GM18861 (cell line): ENCODE results near the gene WWOX.

Source experiments
- ATAC-seq: cut with Tn5 transposase; IDR thresholded peaks from one replicate; pipeline ENCODE4 v1.9.1; 2021; ENCODE audit not compliant: unreplicated experiment

WWOX gene

DNA sequence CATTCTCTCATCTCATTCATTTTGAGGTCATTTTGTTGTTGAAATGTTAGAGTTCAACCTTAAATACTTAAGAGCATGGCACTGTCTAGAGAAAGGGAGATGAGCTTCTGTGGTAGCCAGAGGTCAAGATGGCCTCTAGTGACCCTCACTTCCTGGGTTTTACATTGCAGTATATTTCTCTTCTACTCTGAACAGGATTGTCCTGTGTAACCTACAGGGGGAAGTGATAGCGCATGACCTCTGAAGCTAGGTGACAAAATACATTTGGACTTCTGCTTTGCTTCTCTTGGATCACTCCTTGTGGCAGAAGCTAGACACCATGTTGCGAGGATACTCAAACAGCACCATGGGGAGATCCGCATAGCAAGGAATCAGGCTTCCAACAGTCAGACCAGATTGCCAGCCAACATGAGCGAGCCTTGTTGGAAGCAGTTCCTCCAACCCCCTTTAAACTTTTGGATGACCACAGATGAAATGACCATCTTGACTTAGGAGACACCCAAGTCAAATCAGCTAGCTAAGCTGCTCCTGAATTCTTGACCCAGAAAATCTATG, 752.7 kb downstream of the WWOX start:
- ATAC-seq: no peak

GRCh38 chr16:78862022-78862421, 762.6 kb downstream of the WWOX start:
- ATAC-seq: no peak

GRCh38 chr16:78866521-78866920, 767.1 kb downstream of the WWOX start:
- ATAC-seq: no peak

- no peak for ATAC-seq
Measured at GRCh38 chr16:78869492-78869891, 770.0 kb downstream of the WWOX start.

GRCh38 chr16:78871241-78871640, 771.8 kb downstream of the WWOX start:
- no peak for ATAC-seq

- no peak for ATAC-seq
Measured at GRCh38 chr16:78876671-78877070, 777.2 kb downstream of the WWOX start.

DNA sequence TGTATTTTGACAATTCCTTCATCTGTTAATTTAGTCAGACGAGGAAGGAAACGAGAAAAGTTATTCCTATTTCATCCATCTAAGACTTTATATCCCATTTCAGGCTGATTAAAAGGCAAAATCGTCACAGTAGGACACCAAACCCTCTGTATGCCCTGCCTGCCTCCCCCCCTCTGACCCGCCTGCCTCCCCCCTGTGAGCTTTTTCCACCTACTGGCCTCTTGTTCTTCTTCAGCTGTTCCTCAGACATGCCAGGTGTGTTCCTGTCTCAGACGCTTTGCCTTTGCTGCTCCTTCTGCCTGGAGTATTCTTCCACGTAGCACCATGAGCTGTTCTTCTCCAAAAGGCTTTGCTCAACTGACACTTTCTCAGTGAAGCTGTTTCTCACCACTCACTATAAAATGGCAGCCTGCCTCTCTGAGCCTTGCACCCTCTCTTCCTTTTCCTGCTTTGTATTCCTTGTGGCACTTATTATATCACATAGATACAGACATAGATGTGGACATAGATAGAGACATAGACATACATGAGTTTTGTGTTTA, 777.7 kb downstream of the WWOX start:
- ATAC-seq: no peak

DNA sequence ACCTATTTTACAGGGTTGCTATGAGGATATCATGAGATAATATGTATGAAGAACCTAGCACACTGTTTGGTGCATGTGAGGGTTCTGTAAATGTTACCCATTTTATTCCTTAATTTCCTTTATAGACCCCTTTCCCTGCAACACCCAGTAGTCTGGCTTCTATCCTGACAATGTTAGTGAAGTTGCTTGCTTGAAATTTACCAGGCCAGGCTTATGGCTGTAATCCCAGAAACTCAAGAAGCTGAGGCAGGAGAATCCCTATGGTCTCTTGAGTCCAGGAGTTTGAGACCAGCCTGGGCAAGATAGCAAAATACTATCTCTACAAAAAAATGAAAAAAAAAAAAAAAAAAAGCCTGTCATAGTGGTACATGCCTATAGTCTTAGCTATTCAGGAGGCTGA, 779.1 kb downstream of the WWOX start:
- ATAC-seq: no peak

GRCh38 chr16:78879011-78879410, 779.6 kb downstream of the WWOX start:
- ATAC-seq: no peak

DNA sequence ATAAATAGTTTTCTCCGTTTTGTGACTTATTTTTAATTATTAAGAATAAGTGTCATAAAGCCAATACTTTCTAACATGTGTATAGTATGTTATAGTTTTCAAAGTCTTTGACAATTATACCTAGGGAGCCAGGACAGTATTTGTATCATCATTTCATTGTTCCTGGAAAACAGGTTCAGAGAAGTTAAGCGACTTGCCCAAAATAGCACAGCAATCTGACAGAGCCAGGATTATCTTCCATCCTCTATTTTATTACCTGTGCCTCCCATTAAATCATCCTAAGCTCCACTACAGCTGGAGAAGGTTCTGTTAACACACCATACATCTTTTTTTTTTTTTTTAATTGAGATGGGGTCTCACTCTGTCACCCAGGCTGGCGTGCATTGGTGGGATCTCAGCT, 782.7 kb downstream of the WWOX start:
- no peak for ATAC-seq

DNA sequence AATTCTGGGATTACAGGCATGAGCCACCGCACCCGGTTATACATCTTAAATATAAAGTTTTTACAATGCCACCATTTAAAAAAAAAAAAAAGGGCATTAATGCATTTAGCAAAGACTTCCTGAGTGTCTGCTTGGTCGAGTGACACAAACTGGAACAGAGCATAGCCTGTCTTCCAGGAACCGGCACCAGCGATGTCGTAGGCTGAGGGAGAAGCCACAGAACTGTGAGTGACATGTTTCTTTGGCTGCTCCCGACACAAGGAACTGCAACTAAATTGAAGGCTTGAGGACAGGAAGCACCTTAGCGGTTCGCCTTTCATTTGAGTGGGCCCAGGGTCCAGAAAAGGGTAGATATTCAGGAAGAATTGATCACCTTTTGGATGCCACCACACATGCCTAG, 783.3 kb downstream of the WWOX start:
- ATAC-seq: no peak

DNA sequence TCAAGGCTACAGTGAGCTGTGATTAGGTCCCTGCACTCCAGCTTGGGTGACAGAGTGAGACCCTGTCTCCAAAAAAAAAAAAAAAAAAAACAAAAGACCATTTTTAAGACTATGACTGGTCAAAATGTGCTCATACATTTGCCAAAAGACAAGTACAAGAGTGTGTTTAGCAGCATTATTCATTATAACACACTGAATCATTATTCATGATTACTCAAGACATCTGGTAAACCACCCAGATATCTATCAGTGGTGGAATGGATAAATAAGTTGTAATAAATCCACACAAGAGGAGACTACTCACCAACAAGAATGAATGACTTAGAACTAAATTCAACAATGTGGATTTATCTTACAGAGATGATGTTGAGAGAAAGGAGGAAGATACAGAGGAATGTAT, 784.8 kb downstream of the WWOX start:
- no peak for ATAC-seq

DNA sequence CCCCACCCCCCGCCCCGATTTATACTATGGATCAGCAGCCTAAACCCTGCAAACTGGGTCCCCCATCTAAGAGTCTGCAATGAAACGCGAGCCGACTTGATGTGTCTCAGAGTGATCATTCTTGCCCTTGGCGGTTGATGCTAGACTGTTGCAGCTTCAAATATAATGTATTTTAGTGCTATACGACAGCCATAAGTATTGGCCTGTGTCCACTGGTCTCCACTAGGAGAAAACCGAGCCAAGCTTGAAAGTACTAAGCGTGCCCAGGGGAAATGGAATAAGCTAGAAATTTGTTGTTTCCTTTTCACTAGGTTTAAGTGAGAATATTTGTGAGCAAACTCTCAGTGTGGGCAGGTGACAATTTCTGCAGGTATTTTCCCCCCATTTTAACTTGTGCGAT, 789.9 kb downstream of the WWOX start:
- no peak for ATAC-seq

- ATAC-seq: no peak
Measured at GRCh38 chr16:78890373-78890895, 791.0 kb downstream of the WWOX start.

- no peak for ATAC-seq
Measured at GRCh38 chr16:78892951-78893733, 793.7 kb downstream of the WWOX start.

- no peak for ATAC-seq
Measured at GRCh38 chr16:78894886-78895285, 795.4 kb downstream of the WWOX start.

- ATAC-seq: no peak
Measured at GRCh38 chr16:78895681-78896080, 796.2 kb downstream of the WWOX start.

DNA sequence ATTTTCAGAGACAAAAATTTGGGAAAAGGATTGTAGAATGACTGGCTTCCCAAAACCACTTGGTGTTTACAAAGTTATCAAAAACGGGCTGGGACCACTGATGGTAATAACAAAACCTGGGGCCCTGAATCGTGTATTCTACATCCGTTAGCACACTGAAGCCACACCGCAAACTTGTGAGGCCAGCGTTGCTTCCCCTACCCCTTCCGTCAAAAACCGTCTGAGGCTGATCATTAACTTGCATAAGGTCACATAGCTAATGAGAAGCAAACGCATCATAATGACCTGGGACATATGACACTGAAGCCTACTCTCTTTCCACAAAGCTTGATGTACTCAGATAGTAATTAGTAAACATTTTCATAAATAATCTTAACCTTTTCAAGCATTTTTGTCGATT, 796.8 kb downstream of the WWOX start:
- ATAC-seq: no peak

DNA sequence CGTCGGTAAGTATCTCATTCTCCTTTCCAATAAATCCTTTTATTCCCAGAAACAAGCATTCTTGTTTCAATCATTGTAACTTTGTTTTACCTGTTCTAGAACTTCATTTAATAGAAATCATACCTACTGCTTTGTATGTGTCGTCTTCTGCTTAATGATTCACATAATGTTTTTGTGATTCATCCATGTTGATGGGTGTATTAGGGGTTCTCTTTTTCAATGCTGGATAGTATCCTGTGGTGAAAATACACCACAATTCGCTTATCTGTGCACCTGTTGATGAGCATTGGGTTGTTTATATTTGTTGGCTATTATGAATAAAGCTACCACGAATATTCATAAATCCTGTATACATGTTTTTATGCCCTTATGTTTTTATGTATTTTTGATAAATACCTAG, 797.8 kb downstream of the WWOX start:
- ATAC-seq: no peak

GRCh38 chr16:78900044-78900811, 800.8 kb downstream of the WWOX start:
- no peak for ATAC-seq

- no peak for ATAC-seq
Measured at GRCh38 chr16:78900966-78901365, 801.5 kb downstream of the WWOX start.

DNA sequence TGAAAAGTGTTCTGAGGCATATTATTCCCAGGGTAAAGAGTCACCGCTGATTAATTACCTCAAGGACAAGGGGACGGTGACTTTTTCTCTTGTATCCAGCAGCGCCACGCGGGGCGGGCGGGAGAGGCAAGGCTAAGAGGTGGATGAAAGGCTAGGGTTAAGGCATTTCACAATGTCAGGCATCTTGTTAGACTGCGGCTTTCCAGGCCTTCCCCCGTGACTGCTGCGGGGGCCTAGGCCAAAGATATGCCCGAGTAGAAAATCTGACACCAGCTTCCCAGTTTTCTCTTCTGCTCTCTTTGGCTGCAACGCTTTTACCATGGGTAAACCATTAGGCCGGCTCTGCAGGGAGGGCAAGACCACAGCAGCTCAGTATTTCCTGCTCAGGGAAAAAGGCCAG, 802.9 kb downstream of the WWOX start:
- ATAC-seq: no peak
